BE2C (cell line): ENCODE results near the gene RAB11A.
A peak's percentile ranks its signal among the peaks of the same experiment; 100 is the strongest.

ENCODE experiments used
- DNase-seq: peaks from one replicate; pipeline ENCODE4 v3.0.0-alpha.2; 2020
- H3K27me3 ChIP-seq: fragments of 250-450 bp; sonication (Bioruptor Pico); 2 replicates; pipeline ENCODE4 v1.5.1; 2020; ENCODE audit warnings: mild to moderate bottlenecking
- H3K36me3 ChIP-seq: fragments of 250-450 bp; sonication (Bioruptor Pico); 2 replicates; pipeline ENCODE4 v1.5.1; 2020; ENCODE audit warnings: mild to moderate bottlenecking
- H3K4me1 ChIP-seq: fragments of 250-450 bp; sonication (Bioruptor Pico); 2 replicates; pipeline ENCODE4 v1.5.1; 2020
- H3K4me3 ChIP-seq: 2 replicates; pipeline ENCODE4 v1.5.1; 2011; ENCODE audit warnings: low read depth, low read length
- H3K9me3 ChIP-seq: fragments of 250-450 bp; sonication (Bioruptor Pico); 2 replicates; pipeline ENCODE4 v1.5.1; 2020
- TF ChIP-seq, protein P1 (sequence below): IDR thresholded peaks from 2 replicates; pipeline ENCODE4 v1.5.1; 2012; ENCODE audit warnings: mild to moderate bottlenecking, low read depth, low read length

The RAB11A gene

GRCh38 chr15:65914386-65914785 is 45.1 kb downstream of the RAB11A start:
- TF ChIP-seq, protein P1, sequence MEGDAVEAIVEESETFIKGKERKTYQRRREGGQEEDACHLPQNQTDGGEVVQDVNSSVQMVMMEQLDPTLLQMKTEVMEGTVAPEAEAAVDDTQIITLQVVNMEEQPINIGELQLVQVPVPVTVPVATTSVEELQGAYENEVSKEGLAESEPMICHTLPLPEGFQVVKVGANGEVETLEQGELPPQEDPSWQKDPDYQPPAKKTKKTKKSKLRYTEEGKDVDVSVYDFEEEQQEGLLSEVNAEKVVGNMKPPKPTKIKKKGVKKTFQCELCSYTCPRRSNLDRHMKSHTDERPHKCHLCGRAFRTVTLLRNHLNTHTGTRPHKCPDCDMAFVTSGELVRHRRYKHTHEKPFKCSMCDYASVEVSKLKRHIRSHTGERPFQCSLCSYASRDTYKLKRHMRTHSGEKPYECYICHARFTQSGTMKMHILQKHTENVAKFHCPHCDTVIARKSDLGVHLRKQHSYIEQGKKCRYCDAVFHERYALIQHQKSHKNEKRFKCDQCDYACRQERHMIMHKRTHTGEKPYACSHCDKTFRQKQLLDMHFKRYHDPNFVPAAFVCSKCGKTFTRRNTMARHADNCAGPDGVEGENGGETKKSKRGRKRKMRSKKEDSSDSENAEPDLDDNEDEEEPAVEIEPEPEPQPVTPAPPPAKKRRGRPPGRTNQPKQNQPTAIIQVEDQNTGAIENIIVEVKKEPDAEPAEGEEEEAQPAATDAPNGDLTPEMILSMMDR: no peak
- no peaks in the 10 kb centered on the region for H3K4me1 ChIP-seq
- no peak for DNase-seq
- no peaks in the 10 kb centered on the region for H3K36me3 ChIP-seq
- H3K27me3 ChIP-seq: no peaks in the 10 kb centered on the region
- H3K4me3 ChIP-seq: no peak overlapping the region
- H3K9me3 ChIP-seq: no peaks in the 10 kb centered on the region

- no peak overlapping the region for H3K4me3 ChIP-seq
- H3K4me1 ChIP-seq: no peaks in the 10 kb centered on the region
- no peak for DNase-seq
- H3K36me3 ChIP-seq: no peaks in the 10 kb centered on the region
- TF ChIP-seq, protein P1: no peak
- H3K27me3 ChIP-seq: no peaks in the 10 kb centered on the region
- no peaks in the 10 kb centered on the region for H3K9me3 ChIP-seq
Measured at GRCh38 chr15:65914981-65915925, 46.0 kb downstream of the RAB11A start.

GRCh38 chr15:65916041-65916663 is 46.9 kb downstream of the RAB11A start:
- DNase-seq: no peak
- Histone ChIP-seq H3K9me3 (no peaks in the 10 kb centered on the region), H3K27me3 (no peaks in the 10 kb centered on the region), H3K36me3 (no peaks in the 10 kb centered on the region), H3K4me3 (no peak overlapping the region), H3K4me1 (no peaks in the 10 kb centered on the region)
- TF ChIP-seq, protein P1: no peak

DNA sequence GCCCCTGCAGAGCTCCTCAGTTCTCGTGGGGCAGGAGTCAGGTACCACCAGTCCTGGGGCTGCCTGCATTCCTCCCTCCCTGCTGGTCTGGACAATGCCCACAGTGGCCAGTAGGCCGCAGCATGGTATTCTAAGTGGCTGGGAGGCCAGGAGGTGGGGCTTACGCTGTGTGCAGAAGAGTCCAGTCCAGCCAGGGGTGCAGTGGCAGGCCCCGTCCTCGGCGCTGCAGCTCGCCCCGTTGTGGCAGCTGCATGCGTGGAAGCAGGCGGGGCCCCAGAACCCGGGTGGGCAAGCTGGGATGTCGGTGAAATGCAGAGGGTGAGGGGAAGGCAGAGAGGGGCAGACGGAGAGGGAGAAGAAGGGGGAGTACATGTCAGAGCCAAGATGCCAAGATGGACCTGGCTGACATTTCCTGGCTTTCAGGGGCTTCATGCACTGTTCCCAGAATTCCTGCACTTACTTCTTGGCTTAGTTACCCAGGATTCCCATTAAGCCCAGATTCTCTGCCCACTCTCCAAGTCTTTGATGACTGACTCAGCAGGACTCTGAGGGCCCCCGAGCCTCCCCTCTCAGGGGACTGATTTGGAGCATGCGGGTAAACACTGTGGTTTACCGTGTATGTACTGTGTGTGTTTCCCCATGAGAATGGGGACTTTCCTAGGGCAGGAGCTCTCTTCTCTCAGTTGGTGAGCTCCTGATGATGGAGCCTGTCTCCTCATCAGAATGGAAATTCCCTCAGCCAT is 47.5 kb downstream of the RAB11A start:
- no peaks in the 10 kb centered on the region for H3K9me3 ChIP-seq
- peak; percentile 82 for DNase-seq
- no peaks in the 10 kb centered on the region for H3K27me3 ChIP-seq
- H3K4me1 ChIP-seq: no peaks in the 10 kb centered on the region
- TF ChIP-seq, protein P1: peak; percentile 88
- no peak overlapping the region for H3K4me3 ChIP-seq
- no peaks in the 10 kb centered on the region for H3K36me3 ChIP-seq

DNA sequence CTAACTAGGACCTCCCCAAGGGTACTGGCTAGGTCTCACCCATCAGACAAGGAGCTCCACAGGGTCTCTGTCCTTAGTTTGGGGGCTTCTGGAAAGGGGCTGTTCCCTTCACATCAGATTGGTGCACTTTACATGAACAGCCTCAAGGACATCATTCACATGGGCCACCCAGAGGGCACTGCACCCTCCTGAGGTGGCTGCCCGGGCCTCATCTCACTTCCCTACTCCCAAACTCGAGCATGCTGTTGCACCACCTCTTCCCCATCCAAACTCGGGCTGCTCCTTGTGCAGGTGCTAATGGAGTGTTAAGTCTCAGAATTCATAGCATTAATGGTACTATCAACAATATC is 48.1 kb downstream of the RAB11A start:
- Histone ChIP-seq H3K4me3 (no peak overlapping the region), H3K36me3 (no peaks in the 10 kb centered on the region), H3K27me3 (no peaks in the 10 kb centered on the region), H3K9me3 (no peaks in the 10 kb centered on the region), H3K4me1 (no peaks in the 10 kb centered on the region)
- DNase-seq: no peak
- TF ChIP-seq, protein P1: no peak
